GM23338 (cell line): ENCODE measurements around the gene DHRS7C. TPM values are rescaled to one million over a fixed set of nuclear protein-coding genes. Genes with fewer than 3 reads are reported as not detected.
"Not testable (repeated sequence)": the region's sequence is repeated elsewhere in the genome, so short reads cannot be mapped to it uniquely, and the experiment has no call there.

ENCODE experiments used
- ATAC-seq: fragments of 200-7000 bp; cut with Tn5 transposase; 3 replicates; pipeline ENCODE4 v1.9.1; 2020
- DNase-seq: peaks from one replicate; pipeline ENCODE4 v3.0.0-alpha.2; 2015; ENCODE audit warnings: low spot score
- H2AFZ ChIP-seq: fragments of 200-600 bp; sonication (generic); 2 replicates; pipeline ENCODE4 v1.8.0; 2016; ENCODE audit warnings: antibody characterized with exemption, mild to moderate bottlenecking, moderate library complexity
- H3F3A ChIP-seq: fragments of 200-600 bp; sonication (generic); replicated peaks from 2 replicates; pipeline ENCODE4 v1.8.0; 2017; ENCODE audit warnings: antibody characterized with exemption, mixed run types, low read depth
- H3K27ac ChIP-seq: fragments of 200-600 bp; sonication (generic); 2 replicates; pipeline ENCODE4 v1.6.1; 2016; ENCODE audit warnings: low read depth
- H3K27me3 ChIP-seq: fragments of 200-600 bp; sonication (generic); 2 replicates; pipeline ENCODE4 v1.8.0; 2016; ENCODE audit warnings: mild to moderate bottlenecking, mixed run types, moderate library complexity; ENCODE audit not compliant: insufficient read depth
- H3K36me3 ChIP-seq: fragments of 200-600 bp; sonication (generic); 2 replicates; pipeline ENCODE4 v1.8.0; 2016; ENCODE audit warnings: mild to moderate bottlenecking; ENCODE audit not compliant: insufficient read depth
- H3K4me1 ChIP-seq: fragments of 200-600 bp; sonication (generic); 2 replicates; pipeline ENCODE4 v1.8.0; 2016; ENCODE audit warnings: mild to moderate bottlenecking, moderate library complexity; ENCODE audit not compliant: insufficient read depth
- H3K4me2 ChIP-seq: fragments of 200-600 bp; sonication (generic); 2 replicates; pipeline ENCODE4 v1.7.1; 2017; ENCODE audit warnings: mixed run types
- H3K4me3 ChIP-seq: fragments of 200-600 bp; sonication (generic); 2 replicates; pipeline ENCODE4 v1.6.1; 2016; ENCODE audit warnings: mixed run types
- H3K79me2 ChIP-seq: fragments of 200-600 bp; sonication (generic); replicated peaks from 2 replicates; pipeline ENCODE4 v1.8.0; 2017; ENCODE audit warnings: mild to moderate bottlenecking; ENCODE audit not compliant: insufficient read depth
- H3K9me2 ChIP-seq: fragments of 200-600 bp; sonication (generic); 2 replicates; pipeline ENCODE4 v1.8.0; 2017; ENCODE audit not compliant: insufficient read depth
- H4K20me1 ChIP-seq: fragments of 200-600 bp; sonication (generic); replicated peaks from 2 replicates; pipeline ENCODE4 v1.8.0; 2017; ENCODE audit warnings: mild to moderate bottlenecking; ENCODE audit not compliant: insufficient read depth
- H3K27ac Mint-ChIP-seq: 2 replicates; pipeline ENCODE4 v1.8.0; 2020; ENCODE audit warnings: inconsistent platforms, mild to moderate bottlenecking, moderate library complexity, mixed read lengths
- H3K27me3 Mint-ChIP-seq: 3 replicates; pipeline ENCODE4 v1.8.0; 2022; ENCODE audit warnings: low read depth, mild to moderate bottlenecking, moderate library complexity, mixed read lengths, inconsistent platforms; ENCODE audit not compliant: insufficient read depth, poor library complexity
- H3K36me3 Mint-ChIP-seq: 3 replicates; pipeline ENCODE4 v1.8.0; 2021; ENCODE audit warnings: low read depth, mild to moderate bottlenecking, inconsistent platforms, moderate library complexity, mixed read lengths
- H3K4me1 Mint-ChIP-seq: 3 replicates; pipeline ENCODE4 v1.8.0; 2020; ENCODE audit warnings: mild to moderate bottlenecking, inconsistent platforms, mixed read lengths
- H3K4me3 Mint-ChIP-seq: 3 replicates; pipeline ENCODE4 v1.8.0; 2021; ENCODE audit warnings: moderate library complexity, mild to moderate bottlenecking, inconsistent platforms, mixed read lengths
- H3K9me3 Mint-ChIP-seq: 3 replicates; pipeline ENCODE4 v1.8.0; 2020; ENCODE audit warnings: moderate library complexity, mild to moderate bottlenecking, inconsistent platforms, mixed read lengths
- REST ChIP-seq: IDR thresholded peaks from one replicate; pipeline ENCODE4 v1.6.1; 2018; ENCODE audit warnings: antibody characterized with exemption; ENCODE audit not compliant: unreplicated experiment
- ZNF462 ChIP-seq: fragments of 250-450 bp; sonication (Bioruptor Pico); IDR thresholded peaks from 2 replicates; pipeline ENCODE4 v1.5.0; 2020; ENCODE audit warnings: mild to moderate bottlenecking, moderate library complexity
- polyA plus RNA-seq: library from polyadenylated mRNA; unstranded; fragments of >200 nt; fragmentation: Nextera tagmentation; extraction: Ambion mirVana; gene quantifications from 2 replicates; pipeline ENCODE4 v1.2.1, GENCODE V29; 2016
- total RNA-seq: library from RNA; depleted of rRNA; stranded (reverse); fragments of >200 nt; shearing (Covaris generic); gene quantifications from 2 replicates; pipeline ENCODE4 v1.2.3, GENCODE V29; 2014

DHRS7C gene
- total and polyA plus RNA-seq, 2 experiments from 2014 or later, result not detected

GRCh38 chr17:9784544-9784943, 6.8 kb downstream of the DHRS7C start:
- H3F3A ChIP-seq, result no peaks in the 10 kb centered on the region
- Mint-ChIP-seq H3K36me3 (no peaks in the 10 kb centered on the region), H3K9me3 (no peaks in the 10 kb centered on the region), H3K27ac (no peak overlapping the region), H3K4me1 (no peaks in the 10 kb centered on the region), H3K27me3 (no peaks in the 10 kb centered on the region), H3K4me3 (no peak overlapping the region)
- no peak overlapping the region for H3K27ac ChIP-seq
- no peak overlapping the region for H2AFZ ChIP-seq
- no peaks in the 10 kb centered on the region for H3K27me3 ChIP-seq
- H3K36me3 ChIP-seq, result no peaks in the 10 kb centered on the region
- H3K4me3 ChIP-seq, result no peak overlapping the region
- H3K4me1 ChIP-seq, result no peaks in the 10 kb centered on the region
- no peak for DNase-seq
- TF ChIP-seq REST, result no peak
- no peak for TF ChIP-seq ZNF462
- H3K79me2 ChIP-seq, result no peaks in the 10 kb centered on the region
- ATAC-seq, result no peak
- H4K20me1 ChIP-seq, result no peaks in the 10 kb centered on the region
- H3K9me2 ChIP-seq, result peaks cover 4% of the 10 kb centered on the region; the same call in 1 of the 2 replicates
- H3K4me2 ChIP-seq, result no peak overlapping the region

GRCh38 chr17:9783465-9783864, 7.9 kb downstream of the DHRS7C start:
- not testable (repeated sequence) for H3K27ac ChIP-seq, H4K20me1 ChIP-seq, H3K4me3 Mint-ChIP-seq, H3K27me3 Mint-ChIP-seq, H3K9me3 Mint-ChIP-seq, H3K36me3 ChIP-seq, H3K27ac Mint-ChIP-seq, H3F3A ChIP-seq, H3K9me2 ChIP-seq, H3K36me3 Mint-ChIP-seq, ATAC-seq, H3K27me3 ChIP-seq, H3K4me1 ChIP-seq, H3K79me2 ChIP-seq, H3K4me3 ChIP-seq, H2AFZ ChIP-seq, DNase-seq, H3K4me2 ChIP-seq, H3K4me1 Mint-ChIP-seq
